HG02884 (cell line): ENCODE measurements around the gene TECTB.

Experiments
- ATAC-seq: cut with Tn5 transposase; IDR thresholded peaks from one replicate; pipeline ENCODE4 v1.9.1; 2021; ENCODE audit warnings: mild to moderate bottlenecking, moderate library complexity; ENCODE audit not compliant: unreplicated experiment

The TECTB gene

GRCh38 chr10:112304267-112304859 lies 21.2 kb downstream of the TECTB start:
- ATAC-seq, result no peak

GRCh38 chr10:112307358-112308124 lies 24.3 kb downstream of the TECTB start:
- ATAC-seq, result no peak

- no peak for ATAC-seq
Observed at GRCh38 chr10:112308125-112308502, 24.9 kb downstream of the TECTB start.

GRCh38 chr10:112311481-112311880 lies 28.3 kb downstream of the TECTB start:
- no peak for ATAC-seq

- ATAC-seq, result no peak
Observed at GRCh38 chr10:112313234-112313633, 30.0 kb downstream of the TECTB start.

- no peak for ATAC-seq
Observed at GRCh38 chr10:112313911-112314310, 30.7 kb downstream of the TECTB start.

- peak; percentile 81 for ATAC-seq
Observed at GRCh38 chr10:112314822-112315474, 31.7 kb downstream of the TECTB start.

- no peak for ATAC-seq
Observed at GRCh38 chr10:112327678-112328077, 44.5 kb downstream of the TECTB start.

GRCh38 chr10:112330162-112330561 lies 47.0 kb downstream of the TECTB start:
- peak; percentile 74 for ATAC-seq

GRCh38 chr10:112330607-112331160 lies 47.5 kb downstream of the TECTB start:
- no peak for ATAC-seq

GRCh38 chr10:112332022-112332421 lies 48.8 kb downstream of the TECTB start:
- ATAC-seq, result no peak

GRCh38 chr10:112332509-112333228 lies 49.5 kb downstream of the TECTB start:
- ATAC-seq, result no peak

- ATAC-seq, result no peak
Observed at GRCh38 chr10:112333452-112333851, 50.3 kb downstream of the TECTB start.

GRCh38 chr10:112335111-112335867 lies 52.1 kb downstream of the TECTB start:
- no peak for ATAC-seq

- no peak for ATAC-seq
Observed at GRCh38 chr10:112335868-112336265, 52.7 kb downstream of the TECTB start.

- no peak for ATAC-seq
Observed at GRCh38 chr10:112336556-112337201, 53.5 kb downstream of the TECTB start.

GRCh38 chr10:112338957-112339356 lies 55.8 kb downstream of the TECTB start:
- no peak for ATAC-seq

- no peak for ATAC-seq
Observed at GRCh38 chr10:112340601-112341000, 57.4 kb downstream of the TECTB start.

GRCh38 chr10:112343056-112343806 lies 60.0 kb downstream of the TECTB start:
- ATAC-seq, result no peak
